Spleen (tissue), 11 donors: ENCODE data around the gene AGPAT4. TPM values are rescaled to one million over a fixed set of nuclear protein-coding genes. Genes with fewer than 3 reads are reported as not detected.

ENCODE experiments used
- DNase-seq: peaks from one replicate; pipeline ENCODE4 v3.0.0-alpha.2; 2020
- H3K27ac ChIP-seq, 8 donors: fragments of 200-600 bp; sonication (generic) in 7 of 8; 1 replicate in 4 of 8; 2 replicates in 4 of 8; pipeline versions ENCODE4 v1.5.0 to v1.8.0; 2016 to 2021; ENCODE audit warnings: inconsistent platforms in 4 of 8, mild to moderate bottlenecking in 4 of 8, moderate library complexity in 1 of 8
- H3K27me3 ChIP-seq, 7 donors: fragments of 200-600 bp; sonication (generic) in 6 of 7; replicated peaks in 1 of 7; 1 replicate in 4 of 7; 2 replicates in 3 of 7; pipeline versions ENCODE4 v1.5.0 to v1.8.0; 2016 to 2021; ENCODE audit warnings: inconsistent platforms in 3 of 7, mild to moderate bottlenecking in 1 of 7
- H3K36me3 ChIP-seq, 6 donors: fragments of 200-600 bp; sonication (generic) in 5 of 6; 1 replicate in 4 of 6; 2 replicates in 2 of 6; pipeline versions ENCODE4 v1.5.0 to v1.8.0; 2016 to 2021; ENCODE audit warnings: inconsistent platforms in 2 of 6
- H3K4me1 ChIP-seq, 6 donors: fragments of 200-600 bp; sonication (generic) in 5 of 6; 1 replicate in 3 of 6; 2 replicates in 3 of 6; pipeline versions ENCODE4 v1.5.0 to v1.8.0; 2016 to 2021; ENCODE audit warnings: inconsistent platforms in 3 of 6
- H3K4me3 ChIP-seq, 8 donors: fragments of 200-600 bp; sonication (generic) in 7 of 8; 1 replicate in 4 of 8; 2 replicates in 4 of 8; pipeline versions ENCODE4 v1.5.0 to v1.8.0; 2016 to 2021; ENCODE audit warnings: inconsistent platforms in 4 of 8, mild to moderate bottlenecking in 4 of 8, moderate library complexity in 2 of 8
- H3K9me3 ChIP-seq, 8 donors: fragments of 200-600 bp; sonication (generic) in 7 of 8; 1 replicate in 4 of 8; 2 replicates in 4 of 8; pipeline versions ENCODE4 v1.5.0 to v1.8.0; 2016 to 2021; ENCODE audit warnings: inconsistent platforms in 4 of 8
- POLR2A ChIP-seq, 3 donors: fragments of 450-650 bp; IDR thresholded peaks; one replicate each; pipeline ENCODE4 v1.5.1; 2017; ENCODE audit warnings: antibody characterized with exemption in 3 of 3, mild to moderate bottlenecking in 1 of 3
- POLR2AphosphoS5 ChIP-seq, 3 donors: sonication (generic); formaldehyde crosslinking; IDR thresholded peaks; one replicate each; pipeline ENCODE4 v1.5.1; 2017; ENCODE audit warnings: antibody characterized with exemption in 3 of 3
- WGBS, 5 donors: extraction: QIAGEN DNeasy Blood & Tissue Kit in 3 of 5; methylation state at CpG; one replicate each; pipeline versions ENCODE4 v1.1.5 to v1.1.7; 2013 to 2018; 5-methylcytosine and 5-hydroxymethylcytosine counted together
- intact Hi-C: fragments of 100-400 bp; cut with DNase I; formaldehyde crosslinking; loops from one replicate; pipeline ENCODE4 v1.15.0; 2023; ENCODE audit warnings: low total_unique reads
- polyA plus RNA-seq, 3 donors: library from polyadenylated mRNA; stranded (reverse); fragments of 200-250 nt; gene quantifications; one replicate each; pipeline ENCODE4 v1.2.1, GENCODE V29; 2013
- total RNA-seq, 7 donors: library from RNA; depleted of rRNA in 3 of 7; stranded (reverse); fragments of >200 nt in 3 of 7; fragmentation: NEBNext Ultra II Directional in 4 of 7; extraction: Animal tissue kit (Norgen Biotek cat#: 25700) in 4 of 7; gene quantifications; one replicate each; pipeline versions ENCODE4 v1.1.0 to v1.2.1, GENCODE V29; 2016 to 2021
- TF ChIP-seq, protein P1 (sequence below), 11 experiments: fragments of 200-600 bp in 7 of 11; fragments of 450-650 bp in 4 of 11; sonication (generic) in 4 of 11; IDR thresholded peaks in 8 of 11; conservative IDR thresholded peaks in 3 of 11; 1 replicate in 7 of 11; 2 replicates in 4 of 11; pipeline versions ENCODE4 v1.4.0 to v1.8.0; 2016 to 2021; ENCODE audit warnings: antibody characterized with exemption in 11 of 11, inconsistent platforms in 4 of 11, mild to moderate bottlenecking in 1 of 11
- donor health status: healthy with polysubstance abuse.
- donor health status: DM: no; HTN: no; CAD: no; lungs with moderate emphysema.
- donor health status: DM: no; HTN: no; CAD: no.
- donor health status: Bipolar disorder and iron deficiency.
- donor health status: healthy.
- donor health status: DM: no; HTN: no; CAD: no.
- donor health status: DM: yes; HTN: yes; CAD: no.

AGPAT4 gene
- total and polyA plus RNA-seq, 10 donors = 0.80 to 16.8 (median 8.4) TPM

DNA sequence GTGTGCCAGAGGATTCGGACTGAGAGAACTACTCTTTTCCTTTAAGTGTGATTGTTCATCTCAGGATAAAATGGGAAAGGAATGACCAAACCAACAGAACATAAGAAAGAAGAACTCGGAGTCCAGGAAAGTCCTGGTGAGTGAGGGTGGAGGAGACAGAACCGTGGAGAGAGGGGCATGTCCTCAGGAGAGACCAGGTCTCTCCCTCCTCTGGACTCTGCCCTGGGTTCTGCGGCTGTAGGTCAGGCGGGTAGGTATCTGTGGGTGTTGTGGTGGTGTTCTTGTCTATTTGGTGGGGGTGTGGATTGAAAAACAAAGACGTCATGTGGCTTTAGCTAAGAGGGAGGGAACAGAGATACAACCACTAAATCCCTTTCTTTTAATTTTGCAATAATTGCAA lies 29.1 kb upstream of the AGPAT4 start:
- WGBS, 5 donors = 79 to 92% (median 82%) methylated on average over 6 of the region's 6 CpGs
- TF ChIP-seq POLR2A (IDR thresholded peaks at IDR 0.05) = no peak
- TF ChIP-seq, protein P1, sequence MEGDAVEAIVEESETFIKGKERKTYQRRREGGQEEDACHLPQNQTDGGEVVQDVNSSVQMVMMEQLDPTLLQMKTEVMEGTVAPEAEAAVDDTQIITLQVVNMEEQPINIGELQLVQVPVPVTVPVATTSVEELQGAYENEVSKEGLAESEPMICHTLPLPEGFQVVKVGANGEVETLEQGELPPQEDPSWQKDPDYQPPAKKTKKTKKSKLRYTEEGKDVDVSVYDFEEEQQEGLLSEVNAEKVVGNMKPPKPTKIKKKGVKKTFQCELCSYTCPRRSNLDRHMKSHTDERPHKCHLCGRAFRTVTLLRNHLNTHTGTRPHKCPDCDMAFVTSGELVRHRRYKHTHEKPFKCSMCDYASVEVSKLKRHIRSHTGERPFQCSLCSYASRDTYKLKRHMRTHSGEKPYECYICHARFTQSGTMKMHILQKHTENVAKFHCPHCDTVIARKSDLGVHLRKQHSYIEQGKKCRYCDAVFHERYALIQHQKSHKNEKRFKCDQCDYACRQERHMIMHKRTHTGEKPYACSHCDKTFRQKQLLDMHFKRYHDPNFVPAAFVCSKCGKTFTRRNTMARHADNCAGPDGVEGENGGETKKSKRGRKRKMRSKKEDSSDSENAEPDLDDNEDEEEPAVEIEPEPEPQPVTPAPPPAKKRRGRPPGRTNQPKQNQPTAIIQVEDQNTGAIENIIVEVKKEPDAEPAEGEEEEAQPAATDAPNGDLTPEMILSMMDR (IDR thresholded peaks at IDR 0.05 in 8 of 11, conservative IDR thresholded peaks at IDR 0.05 in 3 of 11) = no peak
- no peaks in the 10 kb centered on the region for H3K36me3 ChIP-seq
- intact Hi-C loops = no loop called here
- no peak for DNase-seq
- H3K9me3 ChIP-seq = no peaks in the 10 kb centered on the region
- no peaks in the 10 kb centered on the region for H3K27me3 ChIP-seq
- H3K4me1 ChIP-seq = no peaks in the 10 kb centered on the region
- no peak overlapping the region for H3K4me3 ChIP-seq
- no peak overlapping the region for H3K27ac ChIP-seq

DNA sequence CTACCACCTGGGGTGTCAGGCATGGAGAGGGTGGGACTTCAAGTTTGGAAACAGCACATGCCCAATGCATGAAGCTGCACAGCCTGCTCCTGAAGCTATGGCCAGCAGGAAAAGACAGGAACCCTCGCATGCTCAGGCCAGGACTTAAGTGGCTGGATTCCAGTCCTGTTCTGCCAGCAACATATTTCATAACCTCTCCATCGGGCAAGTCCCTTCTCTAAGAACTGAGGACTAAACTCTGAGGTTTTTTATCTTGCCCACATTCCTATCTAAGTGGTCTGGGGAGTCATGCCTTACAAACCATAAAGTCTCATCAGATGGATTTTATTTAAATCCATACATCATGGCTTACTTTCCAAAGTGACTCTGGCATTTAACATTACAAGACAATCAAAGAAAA lies 27.5 kb upstream of the AGPAT4 start:
- DNase-seq = no peak
- intact Hi-C loops = no loop called here
- Histone ChIP-seq H3K27ac (no peak overlapping the region), H3K4me3 (no peak overlapping the region), H3K27me3 (no peaks in the 10 kb centered on the region), H3K4me1 (no peaks in the 10 kb centered on the region), H3K9me3 (no peaks in the 10 kb centered on the region), H3K36me3 (no peaks in the 10 kb centered on the region)
- TF ChIP-seq, protein P1 (IDR thresholded peaks at IDR 0.05 in 8 of 11, conservative IDR thresholded peaks at IDR 0.05 in 3 of 11) = no peak
- TF ChIP-seq POLR2AphosphoS5 (IDR thresholded peaks at IDR 0.05) = no peak
- no peak for TF ChIP-seq POLR2A (IDR thresholded peaks at IDR 0.05)
- WGBS, 5 donors = 54 to 79% (median 71%) methylated on average over 2 of the region's 2 CpGs

DNA sequence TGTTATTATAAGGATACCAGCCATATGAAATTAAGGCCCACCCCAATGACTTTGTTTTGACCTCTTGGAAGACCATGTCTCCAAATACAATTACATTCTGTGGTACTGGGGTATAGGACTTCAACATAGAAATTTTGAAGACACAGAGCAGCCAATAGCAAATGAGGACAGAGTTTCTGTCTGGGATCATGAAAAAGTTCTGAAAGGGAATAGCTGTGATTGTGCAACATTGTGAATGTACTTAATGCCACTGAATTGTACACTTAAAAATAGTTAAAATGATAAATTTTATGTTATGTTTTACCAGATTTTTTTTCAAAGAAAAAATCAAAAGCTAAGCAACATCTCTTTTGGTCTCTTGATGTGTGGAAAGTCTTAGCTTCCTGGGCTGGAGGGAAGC lies 27.0 kb upstream of the AGPAT4 start:
- TF ChIP-seq, protein P1 (IDR thresholded peaks at IDR 0.05 in 8 of 11, conservative IDR thresholded peaks at IDR 0.05 in 3 of 11) = no peak
- TF ChIP-seq POLR2A (IDR thresholded peaks at IDR 0.05) = no peak
- TF ChIP-seq POLR2AphosphoS5 (IDR thresholded peaks at IDR 0.05) = no peak
- H3K4me1 ChIP-seq = no peaks in the 10 kb centered on the region
- no peak for DNase-seq
- no peak overlapping the region for H3K27ac ChIP-seq
- H3K4me3 ChIP-seq = no peak overlapping the region
- intact Hi-C loops = no loop called here
- H3K36me3 ChIP-seq = no peaks in the 10 kb centered on the region
- H3K9me3 ChIP-seq = no peaks in the 10 kb centered on the region
- H3K27me3 ChIP-seq = no peaks in the 10 kb centered on the region

DNA sequence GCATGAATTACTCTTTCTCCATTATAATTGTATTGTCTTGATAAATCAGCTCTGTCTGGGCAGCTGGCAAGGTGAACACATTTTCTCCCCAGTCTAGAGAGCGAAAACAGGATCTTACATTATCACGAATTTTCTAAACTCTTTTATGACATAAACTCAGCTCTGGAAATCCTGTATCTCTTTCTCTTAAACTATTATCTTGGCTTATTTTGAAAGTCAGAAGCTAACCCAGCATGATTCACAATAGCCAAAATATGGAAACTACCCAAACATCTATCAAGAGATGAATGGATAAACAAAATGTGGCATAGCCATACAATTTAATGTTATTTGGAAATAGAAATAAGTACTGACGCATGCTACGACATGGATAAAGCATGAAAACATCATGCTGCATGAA lies 25.9 kb upstream of the AGPAT4 start:
- DNase-seq = no peak
- WGBS, 5 donors = 90 to 94% (median 92%) methylated on average over 4 of the region's 4 CpGs
- no peaks in the 10 kb centered on the region for H3K36me3 ChIP-seq
- H3K4me3 ChIP-seq = no peak overlapping the region
- intact Hi-C loops = no loop called here
- H3K27me3 ChIP-seq = no peaks in the 10 kb centered on the region
- H3K9me3 ChIP-seq = no peaks in the 10 kb centered on the region
- H3K27ac ChIP-seq = no peak overlapping the region
- no peak for TF ChIP-seq POLR2A (IDR thresholded peaks at IDR 0.05)
- no peak for TF ChIP-seq POLR2AphosphoS5 (IDR thresholded peaks at IDR 0.05)
- TF ChIP-seq, protein P1 (IDR thresholded peaks at IDR 0.05 in 8 of 11, conservative IDR thresholded peaks at IDR 0.05 in 3 of 11) = no peak
- no peaks in the 10 kb centered on the region for H3K4me1 ChIP-seq
